A549 (cell line): ENCODE data around the gene SUGCT. TPM values are rescaled to one million over a fixed set of nuclear protein-coding genes. Genes with fewer than 3 reads are reported as not detected.

Experiments used
- ATAC-seq, 2 experiments: fragments of 200-7000 bp in 1 of 2; fragments of >200 bp in 1 of 2; cut with Nextera tagmentation in 1 of 2; cut with Tn5 transposase in 1 of 2; 3 replicates each; pipeline versions ENCODE4 v1.8.0 to v1.9.1; 2018 to 2020; ENCODE audit warnings: mild to moderate bottlenecking in 1 of 2, moderate library complexity in 1 of 2
- CTCF ChIA-PET: fragments of 300-600 bp; sonication (Branson Sonifier 250); formaldehyde crosslinking; extraction: SDS; loops from one replicate; lab custom pipeline; 2021; ENCODE audit warnings: antibody characterized with exemption, inconsistent platforms; lab: Yijun Ruan, JAX
- POLR2A ChIA-PET: fragments of 350-600 bp; formaldehyde crosslinking; extraction: SDS; loops from one replicate; lab custom pipeline; 2021; ENCODE audit warnings: antibody characterized with exemption, inconsistent platforms; lab: Yijun Ruan, JAX
- DNase-seq, 2 experiments: peaks; one replicate each; pipeline versions ENCODE4 v3.0.0 to v3.0.0-alpha.2; 2011 to 2016; ENCODE audit warnings: low read depth in 1 of 2, low spot score in 1 of 2
- FAIRE-seq: peaks from 2 replicates; lab custom pipeline; 2011; peaks lifted over from hg19 to GRCh38; lab: Jason Lieb, UNC
- H3K27ac ChIP-seq, 2 experiments: fragments of >200 bp; sonication (Bioruptor Twin); formaldehyde crosslinking; 3 replicates each; pipeline ENCODE4 v1.5.1; 2016 to 2017
- H3K4me1 ChIP-seq: fragments of >200 bp; sonication (Bioruptor Twin); formaldehyde crosslinking; 3 replicates; pipeline ENCODE4 v1.6.1; 2016
- H3K4me2 ChIP-seq: fragments of >200 bp; sonication (Bioruptor Twin); formaldehyde crosslinking; 3 replicates; pipeline ENCODE4 v1.6.1; 2016
- H3K4me3 ChIP-seq: fragments of >200 bp; sonication (Bioruptor Twin); formaldehyde crosslinking; 3 replicates; pipeline ENCODE4 v1.5.1; 2016
- H3K9me3 ChIP-seq: fragments of >200 bp; sonication (Bioruptor Twin); formaldehyde crosslinking; 3 replicates; pipeline ENCODE4 v1.6.1; 2016
- CHD2 ChIP-seq: fragments of 150-350 bp; IDR thresholded peaks from 2 replicates; pipeline ENCODE4 v1.6.1; 2014; ENCODE audit warnings: low read length; ENCODE audit not compliant: partially characterized antibody
- CTCF ChIP-seq: fragments of >200 bp; sonication (Bioruptor Twin); formaldehyde crosslinking; IDR thresholded peaks from 3 replicates; pipeline ENCODE4 v1.5.1; 2016
- HES2 ChIP-seq: fragments of >200 bp; sonication (Bioruptor Twin); formaldehyde crosslinking; IDR thresholded peaks from 2 replicates; pipeline ENCODE4 v1.6.1; 2016
- HOXA7 ChIP-seq: fragments of 250-450 bp; sonication (Bioruptor Pico); IDR thresholded peaks from 2 replicates; pipeline ENCODE4 v1.5.0; 2020; ENCODE audit warnings: mild to moderate bottlenecking, moderate library complexity
- HOXB13 ChIP-seq: fragments of 250-450 bp; sonication (Bioruptor Pico); IDR thresholded peaks from 2 replicates; pipeline ENCODE4 v1.5.0; 2020; ENCODE audit warnings: low read depth, mild to moderate bottlenecking, moderate library complexity
- HOXB5 ChIP-seq: fragments of 250-450 bp; sonication (Bioruptor Pico); IDR thresholded peaks from 2 replicates; pipeline ENCODE4 v1.5.0; 2020; ENCODE audit warnings: mild to moderate bottlenecking, moderate library complexity
- MAZ ChIP-seq: fragments of 150-350 bp; IDR thresholded peaks from 2 replicates; pipeline ENCODE4 v1.6.1; 2014; ENCODE audit warnings: antibody characterized with exemption, low read depth, low read length, borderline replicate concordance
- NFE2L2 ChIP-seq: fragments of 150-350 bp; conservative IDR thresholded peaks from 2 replicates; pipeline ENCODE4 v1.6.1; 2014; ENCODE audit warnings: low read length
- NPAS2 ChIP-seq: fragments of 250-450 bp; sonication (Bioruptor Pico); IDR thresholded peaks from 2 replicates; pipeline ENCODE4 v1.8.0; 2022; ENCODE audit warnings: mild to moderate bottlenecking, moderate library complexity, borderline replicate concordance
- RAD21 ChIP-seq, 2 experiments: fragments of >200 bp in 1 of 2; sonication (Bioruptor Twin) in 1 of 2; formaldehyde crosslinking in 1 of 2; IDR thresholded peaks in 1 of 2; conservative IDR thresholded peaks in 1 of 2; 2 replicates in 1 of 2; 3 replicates in 1 of 2; pipeline ENCODE4 v1.6.1; 2012 to 2018; ENCODE audit warnings: inconsistent platforms in 1 of 2
- RCOR1 ChIP-seq: fragments of 150-350 bp; IDR thresholded peaks from 2 replicates; pipeline ENCODE4 v1.6.1; 2014; ENCODE audit warnings: antibody characterized with exemption, low read length, low read depth
- RFX5 ChIP-seq: fragments of 450-650 bp; IDR thresholded peaks from 2 replicates; pipeline ENCODE4 v1.7.1; 2014; ENCODE audit warnings: antibody characterized with exemption, mild to moderate bottlenecking, moderate library complexity
- SREBF2 ChIP-seq: fragments of 450-650 bp; IDR thresholded peaks from 2 replicates; pipeline ENCODE4 v1.6.1; 2014; ENCODE audit warnings: mild to moderate bottlenecking, moderate library complexity
- WGBS: methylation state at CpG from one replicate; pipeline ENCODE4 v1.1.6; 2017; ENCODE audit errors: missing lambda C conversion rate; 5-methylcytosine and 5-hydroxymethylcytosine counted together
- polyA plus RNA-seq, 4 experiments: library from polyadenylated mRNA; depleted of rRNA in 3 of 4; stranded (reverse); fragments of >200 nt; fragmentation: RNase III in 1 of 4; extraction: RNeasy Plus Mini Kit Qiagen cat#74134 plus additional on column Dnase treatment in 1 of 4; gene quantifications; 2 replicates in 3 of 4; 3 replicates in 1 of 4; pipeline ENCODE4 v1.2.3, GENCODE V29; 2011 to 2017

The SUGCT gene
- polyA plus RNA-seq, 2 of the 4 experiments (the other 2 are of a cell fraction) = 1.4 to 1.6 TPM

DNA sequence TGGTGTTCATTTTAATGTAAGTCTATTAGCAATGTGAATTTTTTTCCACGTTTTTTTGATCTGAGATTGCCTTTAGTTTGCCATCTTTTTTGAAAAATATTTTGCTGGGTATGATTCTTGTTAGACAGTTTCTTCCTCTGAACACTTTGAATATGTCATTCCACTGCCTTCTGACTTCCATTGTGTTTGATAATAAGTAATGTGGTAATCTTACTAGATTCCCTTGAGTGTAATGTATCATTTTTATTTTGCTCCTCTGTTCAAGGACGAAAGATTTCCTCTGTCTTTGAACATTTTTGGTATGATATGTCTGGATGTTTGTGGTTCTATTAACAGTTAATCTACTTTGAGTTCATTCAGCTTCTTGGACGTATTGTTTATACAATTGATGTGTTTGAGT lies 371.4 kb downstream of the SUGCT start:
- no peak for DNase-seq
- Histone ChIP-seq H3K27ac (no peak overlapping the region), H3K9me3 (no peaks in the 10 kb centered on the region), H3K4me1 (no peaks in the 10 kb centered on the region), H3K4me3 (no peak overlapping the region), H3K4me2 (no peak overlapping the region)
- 2% methylated on average over 3 of the region's 3 CpGs for WGBS
- ATAC-seq = no peak
- TF ChIP-seq RCOR1 = no peak
- TF ChIP-seq NFE2L2 = no peak
- TF ChIP-seq MAZ = no peak
- no peak for TF ChIP-seq CTCF
- TF ChIP-seq CHD2 = no peak
- TF ChIP-seq HOXB5 (CRISPR knock-in tag) = no peak
- TF ChIP-seq SREBF2 = no peak
- ChIA-PET CTCF (interaction anchor here (2.0 kb wide), 1 partner anchor 8 kb away, joined by 6 read pairs; no protein-coding TSS in a partner anchor), POLR2A (no interaction called here)
- peak; percentile 49 for FAIRE-seq

GRCh38 chr7:40507166-40507565 lies 372.4 kb downstream of the SUGCT start:
- FAIRE-seq (no peak), ATAC-seq (no peak), DNase-seq (peak in 1 of 2 experiments; percentile 6)
- no peak overlapping the region for H3K4me2 ChIP-seq
- CTCF ChIA-PET = interaction anchor here (2.0 kb wide), 1 partner anchor 9 kb away, joined by 6 read pairs; no protein-coding TSS in a partner anchor
- H3K4me1 ChIP-seq = no peaks in the 10 kb centered on the region
- no peak overlapping the region for H3K4me3 ChIP-seq
- H3K27ac ChIP-seq = no peak overlapping the region
- H3K9me3 ChIP-seq = no peaks in the 10 kb centered on the region
- WGBS = 2% methylated on average over 6 of the region's 6 CpGs
- POLR2A ChIA-PET = no interaction called here
- TF ChIP-seq HES2 = no peak
- 0 out of 5 replicates have a peak, but pooled peaks of 1 of the 2 experiments have one; percentile 21 for TF ChIP-seq RAD21 (conservative IDR thresholded peaks at IDR 0.05 in 1 of 2, IDR thresholded peaks at IDR 0.05 in 1 of 2)
- TF ChIP-seq CTCF = 0 out of 3 replicates have a peak, but pooled peaks have one; percentile 12
- TF ChIP-seq HOXA7 (CRISPR knock-in tag) = no peak
- TF ChIP-seq, all 56 proteins: peak for 2

DNA sequence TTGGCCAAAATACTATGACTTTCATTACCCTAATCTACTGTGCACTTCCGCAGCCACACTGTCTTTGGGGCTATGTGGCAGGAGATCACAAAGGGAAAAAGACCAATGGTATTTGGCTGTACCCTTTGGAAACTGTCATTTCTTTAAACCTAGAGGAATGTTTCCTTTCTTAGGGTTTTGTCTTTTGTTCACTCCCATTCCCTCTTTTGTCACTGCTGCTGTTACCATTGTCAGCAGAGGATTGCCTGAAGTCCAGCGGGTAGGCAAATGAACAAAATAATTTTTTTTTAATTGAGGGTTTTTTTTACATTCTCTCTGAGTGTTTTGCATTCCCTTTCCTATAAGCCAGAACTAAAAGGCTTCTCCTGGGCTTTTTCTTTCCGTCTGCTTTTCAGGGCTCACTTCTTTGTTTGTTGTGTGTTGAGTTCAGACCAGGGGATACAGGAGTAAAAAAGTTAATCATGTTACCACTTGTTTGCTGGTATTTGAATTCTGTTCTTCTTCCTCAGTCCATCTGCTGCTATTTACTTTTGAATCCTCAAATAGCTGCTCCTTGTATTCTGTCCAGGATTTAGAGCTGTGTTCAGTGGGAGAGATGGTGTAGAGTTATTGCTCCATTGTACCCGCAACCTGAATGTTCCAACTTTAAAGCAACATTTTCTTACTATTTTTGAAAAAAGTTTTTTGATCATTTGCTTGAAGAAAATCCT lies 374.6 kb downstream of the SUGCT start:
- POLR2A ChIA-PET = no interaction called here
- TF ChIP-seq HOXB13 (CRISPR knock-in tag) (no peak), CTCF (no peak), HOXB5 (CRISPR knock-in tag) (no peak), NPAS2 (no peak), RFX5 (no peak)
- TF ChIP-seq, all 56 proteins: peak for 0
- WGBS = 34% methylated on average over 4 of the region's 4 CpGs
- CTCF ChIA-PET = interaction anchor here (0.9 to 1.5 kb wide), 2 partner anchors 9 to 283 kb away, joined by 3 to 4 read pairs; no protein-coding TSS in a partner anchor
- no peak overlapping the region for H3K27ac ChIP-seq
- FAIRE-seq (no peak), DNase-seq (no peak), ATAC-seq (no peak)
- H3K4me3 ChIP-seq = no peak overlapping the region
- no peaks in the 10 kb centered on the region for H3K9me3 ChIP-seq
- no peak overlapping the region for H3K4me2 ChIP-seq
- H3K4me1 ChIP-seq = no peaks in the 10 kb centered on the region
